Measurements from ENCODE around the gene ZNF654. TPM values are rescaled to one million over a fixed set of nuclear protein-coding genes. Genes with fewer than 3 reads are reported as not detected.
A peak's percentile ranks its signal among the peaks of the same experiment; 100 is the strongest.

Gene ZNF654
- total RNA-seq, 1 experiment from 2014 or later = 25.0 TPM

DNA sequence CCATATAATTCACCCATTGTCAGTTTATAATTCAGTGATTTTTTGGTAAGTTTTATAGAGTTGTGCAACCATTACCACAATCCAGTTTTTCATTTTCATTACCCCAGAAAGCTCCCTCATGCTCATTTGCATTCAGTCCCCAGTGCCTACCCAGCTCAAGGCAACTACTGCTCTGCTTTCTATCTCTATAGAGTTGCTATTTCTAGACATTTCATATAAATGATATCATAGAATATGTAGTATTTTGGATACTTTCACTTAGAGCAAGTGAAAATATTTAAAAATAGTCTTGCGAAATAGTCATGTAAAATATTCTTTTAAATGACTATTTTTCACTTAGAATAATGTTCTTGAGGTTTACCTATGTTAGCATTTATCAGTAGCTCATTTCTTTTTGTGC, 42.1 kb downstream of the ZNF654 start:
- Histone ChIP-seq H3K27ac (ENCODE audit: low read depth, low read length, poor library complexity, severe bottlenecking) (no peak overlapping the region), H3K36me3 (ENCODE audit: insufficient read depth, low read length, poor library complexity, severe bottlenecking) (peaks cover 17% of the 10 kb centered on the region), H3K4me3 (ENCODE audit: low read depth, low read length, poor library complexity, severe bottlenecking) (no peak overlapping the region), H3K4me1 (ENCODE audit: insufficient read depth, low read length, poor library complexity, severe bottlenecking) (no peaks in the 10 kb centered on the region), H3K9me3 (ENCODE audit: low read depth, low read length, poor library complexity, severe bottlenecking) (peaks cover 11% of the 10 kb centered on the region), H3K27me3 (replicated peaks; ENCODE audit: insufficient read depth, low read depth, low read length, poor library complexity) (no peaks in the 10 kb centered on the region)
- intact Hi-C loops (cut with micrococcal nuclease; ENCODE audit: unreplicated experiment) = no loop called here
- BruUV-seq (replicated peaks) = no TSS peak
- CTCF ChIA-PET = no interaction called here
- no peak for TF ChIP-seq EZH2 (IDR thresholded peaks at IDR 0.05; ENCODE audit: borderline replicate concordance, low read depth, low read length, poor library complexity, severe bottlenecking)
- TF ChIP-seq, protein P1, sequence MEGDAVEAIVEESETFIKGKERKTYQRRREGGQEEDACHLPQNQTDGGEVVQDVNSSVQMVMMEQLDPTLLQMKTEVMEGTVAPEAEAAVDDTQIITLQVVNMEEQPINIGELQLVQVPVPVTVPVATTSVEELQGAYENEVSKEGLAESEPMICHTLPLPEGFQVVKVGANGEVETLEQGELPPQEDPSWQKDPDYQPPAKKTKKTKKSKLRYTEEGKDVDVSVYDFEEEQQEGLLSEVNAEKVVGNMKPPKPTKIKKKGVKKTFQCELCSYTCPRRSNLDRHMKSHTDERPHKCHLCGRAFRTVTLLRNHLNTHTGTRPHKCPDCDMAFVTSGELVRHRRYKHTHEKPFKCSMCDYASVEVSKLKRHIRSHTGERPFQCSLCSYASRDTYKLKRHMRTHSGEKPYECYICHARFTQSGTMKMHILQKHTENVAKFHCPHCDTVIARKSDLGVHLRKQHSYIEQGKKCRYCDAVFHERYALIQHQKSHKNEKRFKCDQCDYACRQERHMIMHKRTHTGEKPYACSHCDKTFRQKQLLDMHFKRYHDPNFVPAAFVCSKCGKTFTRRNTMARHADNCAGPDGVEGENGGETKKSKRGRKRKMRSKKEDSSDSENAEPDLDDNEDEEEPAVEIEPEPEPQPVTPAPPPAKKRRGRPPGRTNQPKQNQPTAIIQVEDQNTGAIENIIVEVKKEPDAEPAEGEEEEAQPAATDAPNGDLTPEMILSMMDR (conservative IDR thresholded peaks at IDR 0.05; ENCODE audit: low read depth, low read length) = no peak
- POLR2A ChIA-PET (ENCODE audit: low non-redundant PET) = no interaction called here
- DNase-seq (ENCODE audit: low spot score) = no peak

GRCh38 chr3:88105325-88105724, 46.3 kb downstream of the ZNF654 start:
- POLR2A ChIA-PET (ENCODE audit: low non-redundant PET) = no interaction called here
- Histone ChIP-seq H3K27me3 (replicated peaks; ENCODE audit: insufficient read depth, low read depth, low read length, poor library complexity) (no peaks in the 10 kb centered on the region), H3K4me3 (ENCODE audit: low read depth, low read length, poor library complexity, severe bottlenecking) (no peak overlapping the region), H3K9me3 (ENCODE audit: low read depth, low read length, poor library complexity, severe bottlenecking) (peaks cover 8% of the 10 kb centered on the region), H3K4me1 (ENCODE audit: insufficient read depth, low read length, poor library complexity, severe bottlenecking) (no peaks in the 10 kb centered on the region), H3K36me3 (ENCODE audit: insufficient read depth, low read length, poor library complexity, severe bottlenecking) (peaks cover 11% of the 10 kb centered on the region), H3K27ac (ENCODE audit: low read depth, low read length, poor library complexity, severe bottlenecking) (no peak overlapping the region)
- BruUV-seq (replicated peaks) = no TSS peak
- no peak for DNase-seq (ENCODE audit: low spot score)
- intact Hi-C loops (cut with micrococcal nuclease; ENCODE audit: unreplicated experiment) = no loop called here
- TF ChIP-seq, protein P1 (conservative IDR thresholded peaks at IDR 0.05; ENCODE audit: low read depth, low read length) = no peak
- no peak for TF ChIP-seq EZH2 (IDR thresholded peaks at IDR 0.05; ENCODE audit: borderline replicate concordance, low read depth, low read length, poor library complexity, severe bottlenecking)
- CTCF ChIA-PET = no interaction called here

GRCh38 chr3:88112289-88112688, 53.2 kb downstream of the ZNF654 start:
- intact Hi-C loops (cut with micrococcal nuclease; ENCODE audit: unreplicated experiment) = loop anchor here (2.0 kb wide), 1 partner anchor 813 kb away; no protein-coding TSS in a partner anchor
- no TSS peak for BruUV-seq (replicated peaks)
- H3K36me3 ChIP-seq (ENCODE audit: insufficient read depth, low read length, poor library complexity, severe bottlenecking) = peaks cover 1% of the 10 kb centered on the region
- H3K27ac ChIP-seq (ENCODE audit: low read depth, low read length, poor library complexity, severe bottlenecking) = peak overlapping the region; percentile 41
- no peak for DNase-seq (ENCODE audit: low spot score)
- no peak for TF ChIP-seq EZH2 (IDR thresholded peaks at IDR 0.05; ENCODE audit: borderline replicate concordance, low read depth, low read length, poor library complexity, severe bottlenecking)
- TF ChIP-seq, protein P1 (conservative IDR thresholded peaks at IDR 0.05; ENCODE audit: low read depth, low read length) = no peak
- no peaks in the 10 kb centered on the region for H3K27me3 ChIP-seq (replicated peaks; ENCODE audit: insufficient read depth, low read depth, low read length, poor library complexity)
- ChIA-PET POLR2A (ENCODE audit: low non-redundant PET) (no interaction called here), CTCF (no interaction called here)
- peaks cover 18% of the 10 kb centered on the region for H3K4me1 ChIP-seq (ENCODE audit: insufficient read depth, low read length, poor library complexity, severe bottlenecking)
- no peaks in the 10 kb centered on the region for H3K9me3 ChIP-seq (ENCODE audit: low read depth, low read length, poor library complexity, severe bottlenecking)
- H3K4me3 ChIP-seq (ENCODE audit: low read depth, low read length, poor library complexity, severe bottlenecking) = no peak overlapping the region

Measured in A673 (cell line).